CD4-positive, alpha-beta T cell treated with Interleukin-15 for 4 hours (primary cell): ENCODE data around the gene ZG16B.

Experiments used
- DNase-seq: peaks from one replicate; pipeline ENCODE4 v3.0.0-alpha.2; 2020; ENCODE audit warnings: low spot score

Gene ZG16B

GRCh38 chr16:2825049-2825742 lies 4.9 kb upstream of the ZG16B start:
- no peak for DNase-seq

GRCh38 chr16:2825906-2826305 lies 4.2 kb upstream of the ZG16B start:
- no peak for DNase-seq

- DNase-seq: no peak
Observed at GRCh38 chr16:2826591-2827373, 3.3 kb upstream of the ZG16B start.

GRCh38 chr16:2827374-2827791 lies 2.7 kb upstream of the ZG16B start:
- DNase-seq: no peak

GRCh38 chr16:2827831-2828520 lies 2.1 kb upstream of the ZG16B start:
- no peak for DNase-seq

- DNase-seq: no peak
Observed at GRCh38 chr16:2828521-2828840, 1.6 kb upstream of the ZG16B start.

- no peak for DNase-seq
Observed at GRCh38 chr16:2828876-2829430, 1.1 kb upstream of the ZG16B start.

GRCh38 chr16:2830355-2830695 lies 222 bp downstream of the ZG16B start:
- DNase-seq: no peak

GRCh38 chr16:2831203-2831602 lies 1.1 kb downstream of the ZG16B start:
- no peak for DNase-seq

- no peak for DNase-seq
Observed at GRCh38 chr16:2833776-2834175, 3.7 kb downstream of the ZG16B start.

- no peak for DNase-seq
Observed at GRCh38 chr16:2834968-2835367, 4.9 kb downstream of the ZG16B start.

GRCh38 chr16:2835638-2836493 lies 5.8 kb downstream of the ZG16B start:
- DNase-seq: no peak

GRCh38 chr16:2836646-2837508 lies 6.8 kb downstream of the ZG16B start:
- DNase-seq: no peak

- DNase-seq: peak; percentile 54
Observed at GRCh38 chr16:2838928-2839327, 8.8 kb downstream of the ZG16B start.

GRCh38 chr16:2839650-2840450 lies 9.7 kb downstream of the ZG16B start:
- no peak for DNase-seq

GRCh38 chr16:2840914-2841313 lies 10.8 kb downstream of the ZG16B start:
- no peak for DNase-seq

GRCh38 chr16:2841606-2842339 lies 11.7 kb downstream of the ZG16B start:
- no peak for DNase-seq

- peak; percentile 65 for DNase-seq
Observed at GRCh38 chr16:2842340-2843000, 12.4 kb downstream of the ZG16B start.

GRCh38 chr16:2843526-2843925 lies 13.4 kb downstream of the ZG16B start:
- no peak for DNase-seq
